Endometrial microvascular endothelial cells (primary cell): ENCODE results near the gene NUF2. TPM values are rescaled to one million over a fixed set of nuclear protein-coding genes. Genes with fewer than 3 reads are reported as not detected.
"Not testable (repeated sequence)": the region's sequence is repeated elsewhere in the genome, so short reads cannot be mapped to it uniquely, and the experiment has no call there.

Source experiments
- in situ Hi-C: cut with HindIII; loops from 2 replicates; pipeline ENCODE4 v1.10.0; 2017; ENCODE audit warnings: low sequenced_read_pairs, low pct_unique_long_range_greater_than_20kb; ENCODE audit errors: inconsistent ontology term
- total RNA-seq: library from RNA; depleted of rRNA; stranded (reverse); fragments of >200 nt; gene quantifications from one replicate; pipeline ENCODE4 v1.2.3, GENCODE V29; 2015; ENCODE audit errors: inconsistent ontology term

The NUF2 gene
- total RNA-seq, 1 donor from 2014 or later = 27.3 TPM

GRCh38 chr1:163315773-163316374, 5.9 kb upstream of the NUF2 start:
- in situ Hi-C loops = loop anchor here (25.0 kb wide), 1 partner anchor 254 kb away; the partner anchor contains the start of gene RGS4

- in situ Hi-C loops = loop anchor here (25.0 kb wide), 1 partner anchor 259 kb away; the partner anchor contains the start of gene RGS4
Measured at GRCh38 chr1:163320891-163321290, 863 bp upstream of the NUF2 start.

- in situ Hi-C loops = loop anchor here (25.0 kb wide), 1 partner anchor 261 kb away; the partner anchor contains the start of gene RGS4
Measured at GRCh38 chr1:163323339-163323738, 1.6 kb downstream of the NUF2 start.

- in situ Hi-C loops = no loop called here
Measured at GRCh38 chr1:163331116-163331515, 9.4 kb downstream of the NUF2 start.

- in situ Hi-C loops = no loop called here
Measured at GRCh38 chr1:163335216-163335615, 13.5 kb downstream of the NUF2 start.

GRCh38 chr1:163337631-163338030, 15.9 kb downstream of the NUF2 start:
- in situ Hi-C loops = no loop called here

- in situ Hi-C loops = no loop called here
Measured at GRCh38 chr1:163346326-163346870, 24.6 kb downstream of the NUF2 start.

- in situ Hi-C loops = no loop called here
Measured at GRCh38 chr1:163347106-163347505, 25.4 kb downstream of the NUF2 start.

- in situ Hi-C loops = no loop called here
Measured at GRCh38 chr1:163351912-163352311, 30.2 kb downstream of the NUF2 start.

- in situ Hi-C loops = no loop called here
Measured at GRCh38 chr1:163357378-163357777, 35.6 kb downstream of the NUF2 start.

GRCh38 chr1:163358172-163358571, 36.4 kb downstream of the NUF2 start:
- in situ Hi-C loops = not testable (repeated sequence)

- in situ Hi-C loops = no loop called here
Measured at GRCh38 chr1:163361123-163361934, 39.6 kb downstream of the NUF2 start.

GRCh38 chr1:163365186-163365585, 43.4 kb downstream of the NUF2 start:
- in situ Hi-C loops = no loop called here

GRCh38 chr1:163366555-163366954, 44.8 kb downstream of the NUF2 start:
- in situ Hi-C loops = no loop called here

GRCh38 chr1:163367721-163368120, 46.0 kb downstream of the NUF2 start:
- in situ Hi-C loops = no loop called here

GRCh38 chr1:163372576-163372975, 50.8 kb downstream of the NUF2 start:
- in situ Hi-C loops = no loop called here

- in situ Hi-C loops = no loop called here
Measured at GRCh38 chr1:163378554-163378953, 56.8 kb downstream of the NUF2 start.

- in situ Hi-C loops = no loop called here
Measured at GRCh38 chr1:163379801-163380200, 58.0 kb downstream of the NUF2 start.

- in situ Hi-C loops = no loop called here
Measured at GRCh38 chr1:163381487-163382184, 59.9 kb downstream of the NUF2 start.
